ENCODE measurements around the gene ACSF3.

The ACSF3 gene

DNA sequence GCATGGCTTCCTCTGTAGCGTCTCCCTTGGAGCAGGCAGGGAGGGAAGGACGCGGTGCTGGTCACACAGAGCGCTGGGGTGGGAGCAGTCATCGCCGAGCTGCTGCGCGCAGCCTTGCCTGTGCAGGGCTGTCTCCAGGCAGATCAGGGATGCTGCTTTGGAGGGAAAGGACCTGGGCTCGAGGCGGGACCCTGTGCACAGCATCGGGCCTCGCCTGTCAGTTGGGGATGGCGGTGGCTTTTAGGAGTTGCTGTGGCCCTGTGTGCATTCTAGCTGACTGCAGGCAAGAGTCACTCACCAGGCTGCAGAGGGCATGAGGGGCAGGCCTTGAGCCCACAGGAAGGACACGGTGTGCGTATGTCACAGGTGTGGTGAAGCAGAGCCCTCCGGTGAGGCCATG is 10.1 kb downstream of the ACSF3 start:
- no peak for TF ChIP-seq CTCF (IDR thresholded peaks at IDR 0.05; ENCODE audit: insufficient read depth, low read length, poor library complexity, severe bottlenecking)
- DNase-seq (ENCODE audit: extremely low read depth, insufficient read length): peak; percentile 4
- Histone ChIP-seq H3K36me3 (ENCODE audit: control insufficient read depth, insufficient read depth, low read length) (peaks cover 43% of the 10 kb centered on the region), H3K4me3 (replicated peaks; ENCODE audit: low read depth, low read length) (no peak overlapping the region), H3K27me3 (replicated peaks; ENCODE audit: control insufficient read depth, insufficient read depth, low read length) (no peaks in the 10 kb centered on the region)

GRCh38 chr16:89104303-89104702 is 10.7 kb downstream of the ACSF3 start:
- Histone ChIP-seq H3K36me3 (ENCODE audit: control insufficient read depth, insufficient read depth, low read length) (peaks cover 43% of the 10 kb centered on the region), H3K4me3 (replicated peaks; ENCODE audit: low read depth, low read length) (no peak overlapping the region), H3K27me3 (replicated peaks; ENCODE audit: control insufficient read depth, insufficient read depth, low read length) (no peaks in the 10 kb centered on the region)
- no peak for TF ChIP-seq CTCF (IDR thresholded peaks at IDR 0.05; ENCODE audit: insufficient read depth, low read length, poor library complexity, severe bottlenecking)
- DNase-seq (ENCODE audit: extremely low read depth, insufficient read length): no peak

- H3K36me3 ChIP-seq (ENCODE audit: control insufficient read depth, insufficient read depth, low read length): peaks cover 40% of the 10 kb centered on the region
Measured at GRCh38 chr16:89104930-89105571, 11.4 kb downstream of the ACSF3 start.

DNA sequence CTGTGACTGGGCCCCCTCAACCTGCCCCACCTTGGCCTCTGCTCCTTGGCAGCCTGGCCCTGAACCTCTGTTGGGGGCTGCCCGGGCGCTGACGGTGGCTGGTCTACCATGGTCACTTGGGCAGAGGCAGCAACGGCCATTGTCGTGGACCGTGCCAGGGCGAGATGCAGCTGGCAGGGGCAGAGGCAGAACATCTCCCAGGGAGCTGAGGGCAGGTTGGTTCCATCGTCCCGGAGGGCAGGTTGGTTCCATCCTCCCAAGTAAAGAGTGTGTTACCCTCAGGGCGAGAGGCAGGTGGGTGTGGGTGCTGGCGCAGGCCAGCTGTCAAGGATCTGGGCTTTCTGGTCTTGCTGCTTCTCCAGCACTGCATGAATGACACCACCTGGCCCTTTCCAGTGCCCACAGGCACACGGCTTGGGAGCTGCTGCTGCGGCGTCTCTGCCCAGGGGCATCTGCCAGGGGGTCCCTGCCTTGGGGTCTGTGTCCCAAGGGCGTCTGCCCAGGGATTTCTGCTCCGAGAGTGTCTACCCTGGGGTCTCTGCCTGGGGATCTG is 12.0 kb downstream of the ACSF3 start:
- DNase-seq (ENCODE audit: extremely low read depth, insufficient read length): no peak
- Histone ChIP-seq H3K36me3 (ENCODE audit: control insufficient read depth, insufficient read depth, low read length) (peaks cover 41% of the 10 kb centered on the region), H3K27me3 (replicated peaks; ENCODE audit: control insufficient read depth, insufficient read depth, low read length) (no peaks in the 10 kb centered on the region), H3K4me3 (replicated peaks; ENCODE audit: low read depth, low read length) (no peak overlapping the region)
- no peak for TF ChIP-seq CTCF (IDR thresholded peaks at IDR 0.05; ENCODE audit: insufficient read depth, low read length, poor library complexity, severe bottlenecking)

More at GRCh38 chr16:89104930-89105571, 11.4 kb downstream of the ACSF3 start:
- H3K27me3 ChIP-seq (replicated peaks; ENCODE audit: control insufficient read depth, insufficient read depth, low read length): no peaks in the 10 kb centered on the region
- TF ChIP-seq CTCF (IDR thresholded peaks at IDR 0.05; ENCODE audit: insufficient read depth, low read length, poor library complexity, severe bottlenecking): no peak
- no peak overlapping the region for H3K4me3 ChIP-seq (replicated peaks; ENCODE audit: low read depth, low read length)
- DNase-seq (ENCODE audit: extremely low read depth, insufficient read length): peak; percentile 13

- Histone ChIP-seq H3K4me3 (replicated peaks; ENCODE audit: low read depth, low read length) (no peak overlapping the region), H3K27me3 (replicated peaks; ENCODE audit: control insufficient read depth, insufficient read depth, low read length) (no peaks in the 10 kb centered on the region), H3K36me3 (ENCODE audit: control insufficient read depth, insufficient read depth, low read length) (peaks cover 41% of the 10 kb centered on the region)
- no peak for DNase-seq (ENCODE audit: extremely low read depth, insufficient read length)
- TF ChIP-seq CTCF (IDR thresholded peaks at IDR 0.05; ENCODE audit: insufficient read depth, low read length, poor library complexity, severe bottlenecking): no peak
Measured at GRCh38 chr16:89106533-89107202, 13.0 kb downstream of the ACSF3 start.
